AG04450 (cell line): ENCODE measurements around the gene KCTD3. TPM values are rescaled to one million over a fixed set of nuclear protein-coding genes. Genes with fewer than 3 reads are reported as not detected.

Experiments
- CTCF ChIA-PET: fragments of 300-600, 350-600 bp; formaldehyde crosslinking; extraction: SDS; loops from one replicate; lab custom pipeline; 2022; ENCODE audit warnings: antibody characterized with exemption, inconsistent platforms; lab: Charles Lee
- POLR2A ChIA-PET: fragments of 350-600 bp; formaldehyde crosslinking; extraction: SDS; loops from one replicate; lab custom pipeline; 2021; ENCODE audit warnings: antibody characterized with exemption, inconsistent platforms; lab: Yijun Ruan, JAX
- DNase-seq: peaks from one replicate; pipeline ENCODE4 v3.0.0-alpha.2; 2011; ENCODE audit warnings: low read depth, low spot score
- H3K27ac ChIP-seq: one replicate; pipeline ENCODE4 v1.5.1; 2012; ENCODE audit warnings: low read depth, low read length, control low read depth
- H3K27me3 ChIP-seq: one replicate; pipeline ENCODE4 v1.6.0; 2012; ENCODE audit warnings: low read length; ENCODE audit not compliant: control insufficient read depth, insufficient read depth
- H3K4me3 ChIP-seq: 2 replicates; pipeline ENCODE4 v1.5.1; 2011; ENCODE audit warnings: mild to moderate bottlenecking, low read depth, low read length, control low read depth
- H3K9me3 ChIP-seq: 2 replicates; pipeline ENCODE4 v1.5.1; 2012; ENCODE audit warnings: low read length; ENCODE audit not compliant: control insufficient read depth, insufficient read depth
- polyA plus RNA-seq: library from polyadenylated mRNA; depleted of rRNA; stranded (reverse); fragments of >200 nt; gene quantifications from 2 replicates; pipeline ENCODE4 v1.2.3, GENCODE V29; 2011
- small RNA-seq: library from RNA; depleted of rRNA; stranded (forward); fragments of <200 nt; gene quantifications from one replicate; pipeline ENCODE3, GENCODE V24; 2012; ENCODE audit warnings: low read depth; ENCODE audit not compliant: insufficient read length
- TF ChIP-seq, protein P1 (sequence below): IDR thresholded peaks from 2 replicates; pipeline ENCODE4 v1.5.1; 2011; ENCODE audit warnings: low read depth, low read length, control low read depth, inconsistent platforms

KCTD3 gene
- polyA plus RNA-seq, 1 experiment, result 85.0 TPM

DNA sequence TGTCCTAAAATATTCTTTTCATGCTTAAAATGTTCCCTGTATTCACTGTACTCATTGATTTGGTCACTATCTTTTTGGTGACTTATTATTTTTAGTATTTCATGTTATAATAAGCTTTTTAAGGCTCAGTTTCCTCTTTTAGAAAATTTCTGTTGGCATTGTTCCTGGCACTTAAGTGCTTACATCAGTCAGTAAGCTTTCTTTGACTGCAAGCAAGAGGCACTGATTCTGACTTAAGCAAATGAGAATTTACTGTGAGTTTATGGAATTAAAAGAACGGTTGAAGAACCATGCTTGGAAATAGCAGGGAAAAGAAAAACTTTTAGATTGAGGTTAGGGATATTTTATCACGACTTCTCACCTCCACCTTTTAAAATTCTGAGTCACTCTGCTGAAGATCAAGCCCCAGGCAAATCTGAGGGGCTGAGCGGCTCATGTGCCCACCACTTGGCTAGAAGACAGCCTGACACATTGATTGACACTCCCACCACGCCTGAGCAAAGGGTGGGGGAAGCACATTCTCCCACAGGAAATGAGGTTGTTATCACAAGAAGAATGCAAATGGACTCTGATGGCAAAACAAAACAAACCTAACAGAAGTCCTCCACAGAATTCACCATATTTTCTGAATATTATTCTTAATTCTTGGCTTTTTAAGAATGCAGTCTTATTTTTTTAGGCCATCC, 102.8 kb downstream of the KCTD3 start:
- TF ChIP-seq, protein P1, sequence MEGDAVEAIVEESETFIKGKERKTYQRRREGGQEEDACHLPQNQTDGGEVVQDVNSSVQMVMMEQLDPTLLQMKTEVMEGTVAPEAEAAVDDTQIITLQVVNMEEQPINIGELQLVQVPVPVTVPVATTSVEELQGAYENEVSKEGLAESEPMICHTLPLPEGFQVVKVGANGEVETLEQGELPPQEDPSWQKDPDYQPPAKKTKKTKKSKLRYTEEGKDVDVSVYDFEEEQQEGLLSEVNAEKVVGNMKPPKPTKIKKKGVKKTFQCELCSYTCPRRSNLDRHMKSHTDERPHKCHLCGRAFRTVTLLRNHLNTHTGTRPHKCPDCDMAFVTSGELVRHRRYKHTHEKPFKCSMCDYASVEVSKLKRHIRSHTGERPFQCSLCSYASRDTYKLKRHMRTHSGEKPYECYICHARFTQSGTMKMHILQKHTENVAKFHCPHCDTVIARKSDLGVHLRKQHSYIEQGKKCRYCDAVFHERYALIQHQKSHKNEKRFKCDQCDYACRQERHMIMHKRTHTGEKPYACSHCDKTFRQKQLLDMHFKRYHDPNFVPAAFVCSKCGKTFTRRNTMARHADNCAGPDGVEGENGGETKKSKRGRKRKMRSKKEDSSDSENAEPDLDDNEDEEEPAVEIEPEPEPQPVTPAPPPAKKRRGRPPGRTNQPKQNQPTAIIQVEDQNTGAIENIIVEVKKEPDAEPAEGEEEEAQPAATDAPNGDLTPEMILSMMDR, result no peak
- Histone ChIP-seq H3K4me3 (no peak overlapping the region), H3K9me3 (no peaks in the 10 kb centered on the region), H3K27ac (no peak overlapping the region), H3K27me3 (no peaks in the 10 kb centered on the region)
- CTCF ChIA-PET, result no interaction called here
- no peak for DNase-seq
- POLR2A ChIA-PET, result no interaction called here

Small RNA genes lying within 50 kb of the gene (small RNA-seq; reads per million reads assigned to genes)
- gene RF00108, result not detected
